HFFc6 (cell line): ENCODE results near the gene OR2A2. TPM values are rescaled to one million over a fixed set of nuclear protein-coding genes. Genes with fewer than 3 reads are reported as not detected.

Experiments
- DNase-seq: peaks from one replicate; pipeline ENCODE4 v3.0.0-alpha.2; 2018
- H3K27ac Mint-ChIP-seq: 2 replicates; pipeline ENCODE4 v1.8.0; 2020; ENCODE audit warnings: mild to moderate bottlenecking, mixed read lengths
- H3K27me3 Mint-ChIP-seq: 2 replicates; pipeline ENCODE4 v1.8.0; 2021; ENCODE audit warnings: mild to moderate bottlenecking, moderate library complexity, mixed read lengths; ENCODE audit not compliant: insufficient read depth
- H3K36me3 Mint-ChIP-seq: 2 replicates; pipeline ENCODE4 v1.8.0; 2021; ENCODE audit warnings: low read depth, mixed read lengths
- H3K4me1 Mint-ChIP-seq: 2 replicates; pipeline ENCODE4 v1.8.0; 2020; ENCODE audit warnings: low read depth, mixed read lengths
- H3K4me3 Mint-ChIP-seq: 2 replicates; pipeline ENCODE4 v1.8.0; 2020; ENCODE audit warnings: mild to moderate bottlenecking, moderate library complexity, mixed read lengths
- H3K9me3 Mint-ChIP-seq: 2 replicates; pipeline ENCODE4 v1.8.0; 2020; ENCODE audit warnings: mild to moderate bottlenecking, mixed read lengths
- CTCF ChIP-seq: fragments of 200-600 bp; sonication (generic); IDR thresholded peaks from 2 replicates; pipeline ENCODE4 v1.5.0; 2021; ENCODE audit warnings: antibody characterized with exemption, mild to moderate bottlenecking
- total RNA-seq, 6 experiments: library from RNA; stranded (reverse); fragmentation: NEBNext Ultra II Directional; extraction: Animal tissue kit (Norgen Biotek cat#: 25700); gene quantifications; 2 replicates in 1 of 6; 3 replicates in 5 of 6; pipeline ENCODE4 v1.2.3, GENCODE V29; 2021

Gene OR2A2
- total RNA-seq, 6 experiments from 2014 or later, result not detected

- no peaks in the 10 kb centered on the region for H3K36me3 Mint-ChIP-seq
- H3K4me3 Mint-ChIP-seq, result no peak overlapping the region
- DNase-seq, result no peak
- H3K9me3 Mint-ChIP-seq, result no peaks in the 10 kb centered on the region
- H3K4me1 Mint-ChIP-seq, result no peaks in the 10 kb centered on the region
- H3K27me3 Mint-ChIP-seq, result no peaks in the 10 kb centered on the region; the same call in 1 of the 2 replicates
- no peak overlapping the region for H3K27ac Mint-ChIP-seq
- TF ChIP-seq CTCF, result no peak
Observed at GRCh38 chr7:144134116-144134515, 24.7 kb downstream of the OR2A2 start.

GRCh38 chr7:144137501-144137900 lies 28.1 kb downstream of the OR2A2 start:
- no peak for DNase-seq
- Mint-ChIP-seq H3K27ac (no peak overlapping the region), H3K9me3 (peaks cover 5% of the 10 kb centered on the region; the same call in 1 of the 2 replicates), H3K27me3 (no peaks in the 10 kb centered on the region), H3K36me3 (no peaks in the 10 kb centered on the region), H3K4me3 (no peak overlapping the region), H3K4me1 (no peaks in the 10 kb centered on the region)
- TF ChIP-seq CTCF, result no peak

- Mint-ChIP-seq H3K36me3 (no peaks in the 10 kb centered on the region), H3K9me3 (peaks cover 11% of the 10 kb centered on the region; the same call in 1 of the 2 replicates), H3K27ac (no peak overlapping the region), H3K4me3 (no peak overlapping the region), H3K27me3 (no peaks in the 10 kb centered on the region), H3K4me1 (no peaks in the 10 kb centered on the region)
- DNase-seq, result no peak
- TF ChIP-seq CTCF, result no peak
Observed at GRCh38 chr7:144142187-144142586, 32.8 kb downstream of the OR2A2 start.

- H3K4me1 Mint-ChIP-seq, result no peaks in the 10 kb centered on the region
- no peaks in the 10 kb centered on the region for H3K27me3 Mint-ChIP-seq
- no peak for DNase-seq
- H3K4me3 Mint-ChIP-seq, result no peak overlapping the region
- peaks cover 21% of the 10 kb centered on the region for H3K9me3 Mint-ChIP-seq
- H3K36me3 Mint-ChIP-seq, result no peaks in the 10 kb centered on the region
- H3K27ac Mint-ChIP-seq, result no peak overlapping the region
- TF ChIP-seq CTCF, result no peak
Observed at GRCh38 chr7:144144426-144144825, 35.0 kb downstream of the OR2A2 start.

GRCh38 chr7:144148224-144148827 lies 38.9 kb downstream of the OR2A2 start:
- H3K9me3 Mint-ChIP-seq, result peaks cover 24% of the 10 kb centered on the region
- no peaks in the 10 kb centered on the region for H3K4me1 Mint-ChIP-seq
- no peak overlapping the region for H3K4me3 Mint-ChIP-seq
- H3K27ac Mint-ChIP-seq, result no peak overlapping the region
- no peaks in the 10 kb centered on the region for H3K27me3 Mint-ChIP-seq
- DNase-seq, result no peak
- no peaks in the 10 kb centered on the region for H3K36me3 Mint-ChIP-seq
- TF ChIP-seq CTCF, result no peak

- peaks cover 31% of the 10 kb centered on the region for H3K9me3 Mint-ChIP-seq
- H3K27me3 Mint-ChIP-seq, result no peaks in the 10 kb centered on the region
- H3K4me3 Mint-ChIP-seq, result no peak overlapping the region
- H3K36me3 Mint-ChIP-seq, result no peaks in the 10 kb centered on the region
- DNase-seq, result no peak
- no peak for TF ChIP-seq CTCF
- no peak overlapping the region for H3K27ac Mint-ChIP-seq
- H3K4me1 Mint-ChIP-seq, result no peaks in the 10 kb centered on the region
Observed at GRCh38 chr7:144158861-144159260, 49.5 kb downstream of the OR2A2 start.
